Measurements from ENCODE around the gene EIF3L. TPM values are rescaled to one million over a fixed set of nuclear protein-coding genes. Genes with fewer than 3 reads are reported as not detected.

The EIF3L gene
- total RNA-seq, 1 experiment from 2014 or later, result 582 TPM

- POLR2A ChIA-PET (ENCODE audit: unreplicated experiment), result interaction anchor here (0.6 to 2.8 kb wide), 7 partner anchors 9 to 304 kb away, joined by 3 to 75 read pairs (median 8); no protein-coding TSS in a partner anchor
- no TSS peak for BruUV-seq (replicated peaks)
Measured at GRCh38 chr22:37905534-37906363, 56.5 kb downstream of the EIF3L start, which contains the start of gene MICALL1. MICALL1 (plus strand) TSS chr22:37906297; CDS start chr22:37906423, 126 bp downstream.

GRCh38 chr22:37906364-37907008, 57.3 kb downstream of the EIF3L start:
- Histone ChIP-seq H4K20me1 (ENCODE audit: insufficient read depth) (peaks cover 48% of the 10 kb centered on the region), H3K27me3 (ENCODE audit: insufficient read depth, low read depth) (no peaks in the 10 kb centered on the region), H3K9me3 (ENCODE audit: insufficient read depth, low read depth) (no peaks in the 10 kb centered on the region), H3K79me2 (ENCODE audit: low read depth) (peaks cover 48% of the 10 kb centered on the region), H3K9me2 (ENCODE audit: insufficient read depth) (no peaks in the 10 kb centered on the region), H3F3A (ENCODE audit: insufficient read depth, low read depth) (peaks cover 43% of the 10 kb centered on the region), H3K4me2 (peak overlapping the region; percentile 96), H3K27ac (peak overlapping the region; percentile 40), H3K4me1 (replicated peaks; ENCODE audit: insufficient read depth) (peaks cover 41% of the 10 kb centered on the region), H2AFZ (peak overlapping the region; percentile 31; the same call in 1 of the 2 replicates), H3K4me3 (peak overlapping the region; percentile 81), H3K36me3 (ENCODE audit: low read depth) (peaks cover 12% of the 10 kb centered on the region)
- CTCF ChIA-PET, result interaction anchor here (0.6 to 2.5 kb wide), 2 partner anchors 10 to 19 kb away, joined by 4 to 40 read pairs; no protein-coding TSS in a partner anchor
- no TSS peak for BruUV-seq (replicated peaks)
- POLR2A ChIA-PET (ENCODE audit: unreplicated experiment), result interaction anchor here (0.5 to 2.8 kb wide), 6 partner anchors 10 to 19 kb away, joined by 4 to 75 read pairs (median 10); no protein-coding TSS in a partner anchor
- DNase-seq, result peak in 1 of 2 experiments; percentile 38
- TF ChIP-seq CTCF (conservative IDR thresholded peaks at IDR 0.05) (no peak), EZH2 (IDR thresholded peaks at IDR 0.05; ENCODE audit: low read depth) (no peak)
- intact Hi-C loops (cut with micrococcal nuclease; ENCODE audit: unreplicated experiment), result loop anchor here (2.0 kb wide), 1 partner anchor 28 kb away; no protein-coding TSS in a partner anchor

More at GRCh38 chr22:37905534-37906363, 56.5 kb downstream of the EIF3L start, which contains the start of gene MICALL1:
- intact Hi-C loops (cut with micrococcal nuclease; ENCODE audit: unreplicated experiment), result loop anchor here (1.0 to 2.0 kb wide), 4 partner anchors 9 to 153 kb away; no protein-coding TSS in a partner anchor
- Histone ChIP-seq H4K20me1 (ENCODE audit: insufficient read depth) (peaks cover 41% of the 10 kb centered on the region), H3K27me3 (ENCODE audit: insufficient read depth, low read depth) (no peaks in the 10 kb centered on the region), H3F3A (ENCODE audit: insufficient read depth, low read depth) (peaks cover 43% of the 10 kb centered on the region), H3K79me2 (ENCODE audit: low read depth) (peaks cover 42% of the 10 kb centered on the region), H3K4me1 (replicated peaks; ENCODE audit: insufficient read depth) (peaks cover 41% of the 10 kb centered on the region), H2AFZ (peak within 1 kb of the TSS; percentile 73; the same call in 1 of the 2 replicates), H3K9me3 (ENCODE audit: insufficient read depth, low read depth) (no peaks in the 10 kb centered on the region), H3K27ac (peak within 1 kb of the TSS; percentile 99), H3K9me2 (ENCODE audit: insufficient read depth) (no peaks in the 10 kb centered on the region), H3K36me3 (ENCODE audit: low read depth) (peaks cover 12% of the 10 kb centered on the region), H3K4me3 (peak within 1 kb of the TSS; percentile 81), H3K4me2 (peak within 1 kb of the TSS; percentile 96)
- DNase-seq, result peak; percentile 63 to 90
- TF ChIP-seq CTCF (conservative IDR thresholded peaks at IDR 0.05), result 0 out of 2 replicates have a peak, but pooled peaks have one; percentile 20
- no peak for TF ChIP-seq EZH2 (IDR thresholded peaks at IDR 0.05; ENCODE audit: low read depth)
- CTCF ChIA-PET, result interaction anchor here (0.6 to 2.5 kb wide), 6 partner anchors 9 to 645 kb away, joined by 3 to 40 read pairs (median 4); no protein-coding TSS in a partner anchor

All from PC-9 (cell line).